Stimulated activated CD4-positive, alpha-beta T cell treated with anti-CD3 and anti-CD28 coated beads, Interleukin-15, amount 100 ng/mL, for 48 hours (primary cell): ENCODE measurements around the gene RNASEH1.

ENCODE experiments used
- DNase-seq, 2 donors: peaks; one replicate each; pipeline ENCODE4 v3.0.0-alpha.2; 2020; ENCODE audit warnings: low read depth in 2 of 2

The RNASEH1 gene

DNA sequence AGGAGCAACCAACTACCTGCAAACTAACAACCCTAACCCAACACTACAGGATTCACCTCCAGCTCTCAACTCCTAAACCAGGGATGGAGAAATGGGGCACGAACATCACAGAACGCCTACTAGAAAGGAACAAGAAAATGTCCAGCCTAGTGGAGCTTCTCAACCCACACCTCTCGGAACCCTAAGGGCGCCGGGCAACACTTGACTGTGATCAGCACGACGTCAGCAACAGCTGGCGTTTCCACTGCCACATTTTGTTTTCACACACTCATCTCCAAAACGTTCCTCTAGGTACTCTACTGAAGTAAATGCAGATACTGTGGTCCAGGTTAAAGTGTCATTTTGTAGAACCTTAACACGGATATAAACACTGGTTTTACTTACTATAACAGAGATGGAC is 4.2 kb downstream of the RNASEH1 start:
- DNase-seq: no peak

DNA sequence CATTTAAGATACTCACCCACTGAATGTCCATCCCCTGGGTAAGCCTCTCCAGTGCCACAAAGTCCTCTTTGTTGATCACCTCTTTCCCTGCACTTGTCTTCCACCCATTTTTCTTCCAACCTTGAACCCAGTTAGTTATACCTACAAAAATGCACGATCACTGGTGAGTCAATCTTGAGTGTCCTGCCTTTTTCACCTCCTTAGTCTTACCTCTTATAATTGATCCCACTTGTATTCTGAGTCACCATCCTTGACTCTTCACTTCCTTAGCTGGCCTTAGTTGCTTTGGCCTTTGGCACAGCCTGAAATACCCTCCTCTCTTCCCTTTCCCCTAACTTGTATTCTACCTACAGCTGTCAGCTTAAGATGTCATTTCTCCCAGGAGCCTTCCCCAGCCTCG is 10.2 kb downstream of the RNASEH1 start:
- no peak for DNase-seq

DNA sequence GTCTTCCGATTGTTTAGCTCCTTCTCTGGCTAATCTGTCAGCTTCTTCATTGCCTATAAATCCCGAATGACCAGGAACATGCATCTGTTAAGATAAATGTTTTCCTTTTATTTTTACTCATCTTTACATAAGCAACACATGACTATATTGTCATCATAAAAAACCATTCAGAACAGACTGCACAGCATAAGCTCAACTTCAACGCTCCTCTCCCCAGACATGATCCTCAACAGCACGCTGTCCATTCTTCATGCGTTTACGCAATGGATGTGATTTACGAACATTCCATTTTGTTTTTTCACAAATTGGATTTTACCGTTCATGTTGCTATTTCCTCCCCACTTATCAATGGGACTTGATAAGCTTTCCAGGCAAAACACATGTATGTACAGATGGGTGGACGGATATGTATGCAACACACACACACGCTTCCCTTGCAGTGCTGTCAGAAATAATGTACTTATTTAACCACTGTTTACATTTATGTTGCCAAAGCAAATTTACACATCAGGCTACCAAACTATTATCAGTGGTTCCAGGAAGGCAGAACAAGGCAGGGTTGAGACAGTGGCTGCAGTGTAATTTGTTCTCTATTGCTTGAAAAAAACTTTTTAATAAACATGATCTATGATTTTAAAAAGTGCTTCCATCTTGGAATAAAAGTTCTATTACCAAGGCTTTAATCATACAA is 12.2 kb downstream of the RNASEH1 start:
- no peak for DNase-seq

DNA sequence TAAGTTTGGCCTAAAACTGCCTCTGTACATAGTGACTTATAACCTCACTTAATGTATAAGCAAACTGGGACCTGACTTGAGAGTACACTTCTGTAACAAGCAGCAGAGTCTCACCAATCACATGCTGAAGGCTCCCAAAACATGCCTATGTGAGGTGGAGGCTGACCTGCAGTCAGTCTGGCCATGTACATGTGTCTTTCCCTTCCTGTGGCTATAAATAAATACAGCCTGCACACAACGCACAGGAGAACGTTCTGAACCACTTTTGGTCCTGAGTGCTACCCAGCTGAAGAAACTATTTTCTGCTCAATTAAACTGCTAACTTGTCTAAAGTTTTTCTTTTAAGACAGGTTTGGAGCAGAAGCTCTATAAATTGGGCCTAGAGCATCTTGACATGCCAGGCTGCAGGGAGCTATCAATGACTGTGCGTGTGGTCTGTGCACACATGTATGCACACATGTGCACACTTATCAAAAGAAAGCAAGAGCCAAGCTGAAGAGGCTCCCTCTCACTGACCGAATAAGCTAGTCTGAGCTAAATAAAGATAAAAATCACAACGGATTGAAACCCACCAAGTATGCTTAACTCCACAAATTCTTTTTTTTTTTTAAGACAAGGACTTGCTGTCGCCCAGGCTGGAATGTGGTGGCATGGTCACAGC is 15.0 kb downstream of the RNASEH1 start:
- DNase-seq: no peak

DNA sequence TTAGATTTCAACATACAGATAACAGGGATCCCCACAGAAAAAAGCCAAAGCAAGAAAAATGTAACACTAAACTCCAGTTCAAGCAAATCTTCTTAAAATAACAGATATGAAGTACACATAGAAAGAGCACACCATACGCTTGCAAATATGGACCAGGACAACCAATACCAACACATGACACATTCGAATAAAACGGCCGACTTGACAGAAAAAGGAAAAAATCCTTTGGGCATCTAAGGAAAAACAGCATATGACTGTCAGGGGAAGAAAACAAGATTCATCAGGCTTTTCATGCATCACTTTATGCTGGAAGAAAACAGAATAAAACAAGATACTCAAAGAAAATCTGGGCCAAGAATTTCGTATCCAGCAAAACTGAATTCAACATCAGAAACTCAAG is 16.0 kb downstream of the RNASEH1 start:
- no peak for DNase-seq

DNA sequence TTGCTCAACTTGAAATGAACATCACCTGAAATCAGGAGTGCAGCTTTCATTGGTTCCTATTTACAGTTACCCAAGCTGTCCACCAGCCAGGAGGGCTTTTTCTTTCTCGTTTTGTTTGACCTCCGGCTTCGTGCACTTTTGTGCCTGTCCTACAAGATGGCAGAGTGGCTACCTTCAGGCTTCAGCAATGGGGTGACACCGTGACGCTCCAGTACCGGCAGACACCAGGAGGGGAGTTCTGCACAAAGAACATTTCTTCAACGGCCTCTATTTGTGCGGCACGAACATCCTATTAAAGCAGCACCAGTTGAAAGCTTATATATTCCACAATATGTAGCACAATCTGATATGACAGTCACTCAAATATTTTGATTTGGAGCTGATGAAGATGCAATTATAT is 18.3 kb downstream of the RNASEH1 start:
- DNase-seq: no peak

DNA sequence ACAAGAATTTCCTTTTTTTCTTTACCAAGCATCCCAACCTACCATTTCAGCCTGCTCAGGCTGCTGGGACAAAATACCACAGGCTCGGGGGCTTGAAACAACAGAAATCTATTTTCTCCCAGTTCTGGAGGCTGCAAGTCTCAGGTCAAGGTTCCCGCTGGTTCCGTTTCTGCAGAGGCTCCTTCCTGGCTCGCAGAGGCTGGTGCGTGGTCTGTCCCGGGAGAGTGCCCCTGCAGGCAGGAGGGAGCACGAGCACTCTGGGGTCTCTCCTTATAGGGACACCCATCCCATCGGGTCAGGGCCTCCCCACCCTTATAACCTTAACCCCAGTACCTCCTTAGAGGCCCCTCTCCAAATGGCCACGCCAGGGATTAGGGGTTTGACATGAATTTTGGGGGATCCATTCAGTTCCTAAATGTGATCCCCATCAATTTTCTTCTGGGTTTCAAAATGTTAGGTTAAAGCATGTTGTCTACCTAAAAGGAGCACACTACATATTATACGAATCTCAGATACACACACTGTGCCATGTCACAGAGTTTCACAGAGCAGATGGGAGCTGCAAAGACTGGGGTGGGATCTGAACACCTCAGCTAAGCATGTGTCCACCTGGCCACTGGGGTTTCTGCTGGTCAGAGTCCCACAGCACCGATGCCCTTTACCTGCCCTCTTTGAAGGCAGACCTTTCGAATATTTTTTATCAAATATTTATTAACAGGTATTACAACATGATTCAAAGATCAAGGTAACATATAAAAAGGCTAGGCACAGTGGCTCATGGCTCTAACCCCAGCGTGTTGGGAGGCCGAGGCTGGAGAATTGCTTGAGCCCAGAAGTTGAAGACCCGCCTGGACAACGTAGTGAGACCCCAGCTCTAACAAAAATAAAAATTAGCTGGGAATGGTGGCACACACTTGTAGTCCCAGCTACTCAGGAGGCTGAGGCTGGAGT is 21.2 kb downstream of the RNASEH1 start:
- DNase-seq: no peak

DNA sequence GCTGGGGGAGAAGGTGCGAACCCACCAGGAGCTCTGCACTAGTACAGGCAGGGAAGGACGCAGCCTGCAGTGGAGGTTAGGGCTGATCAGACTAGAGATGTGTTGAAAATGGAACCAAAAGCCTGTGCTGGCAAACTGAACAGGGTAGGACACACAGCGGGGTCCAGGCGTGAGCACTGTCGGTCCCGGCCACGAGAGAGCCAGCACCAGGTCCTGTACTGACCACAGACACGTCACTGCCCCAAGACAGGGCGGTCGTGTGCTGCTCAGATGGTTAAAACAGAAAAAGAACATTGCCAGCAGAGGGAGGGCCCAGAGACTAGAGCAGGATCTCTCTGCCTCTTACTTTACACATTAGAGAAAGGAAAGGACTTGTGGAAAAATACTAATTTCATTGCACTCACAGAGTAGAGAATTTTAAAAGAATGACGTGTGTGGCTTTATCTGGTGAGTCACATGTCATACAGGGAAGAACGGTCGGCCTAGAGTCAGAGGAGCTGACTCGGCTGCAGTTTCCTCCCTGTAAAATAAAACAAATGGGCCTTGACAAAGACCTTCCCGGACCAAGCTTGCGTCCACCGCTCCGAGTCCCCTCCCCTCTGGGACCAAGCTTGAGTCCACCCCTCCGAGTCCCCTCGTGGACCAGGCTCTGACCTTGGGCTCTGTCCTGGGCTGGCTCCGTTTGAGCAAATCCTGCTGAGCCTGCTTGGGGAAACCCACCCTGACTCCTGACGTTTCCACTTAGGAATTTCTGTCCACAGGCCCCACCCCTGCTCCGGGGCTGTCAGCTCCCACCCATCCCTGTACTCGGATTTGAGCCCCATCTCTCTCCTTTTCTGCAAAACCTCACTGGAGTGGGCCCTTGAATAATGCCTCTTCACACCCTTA is 22.1 kb downstream of the RNASEH1 start:
- DNase-seq: no peak

DNA sequence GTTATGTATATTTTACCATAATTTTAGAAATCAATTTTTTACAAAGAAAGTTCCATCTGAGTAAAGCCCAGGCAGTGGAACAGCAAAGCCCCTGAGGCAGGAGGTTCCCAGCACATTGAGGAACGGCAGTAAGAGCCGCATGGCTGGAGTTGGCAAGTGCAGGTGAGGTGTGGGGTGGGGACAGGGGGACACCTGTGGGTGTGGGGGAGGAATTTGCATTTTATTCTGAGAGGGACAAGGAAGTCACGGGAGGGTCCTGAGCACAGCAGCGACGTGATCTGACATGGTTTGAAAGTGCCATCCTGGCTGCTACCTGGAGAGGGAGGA is 22.7 kb downstream of the RNASEH1 start:
- DNase-seq: no peak

DNA sequence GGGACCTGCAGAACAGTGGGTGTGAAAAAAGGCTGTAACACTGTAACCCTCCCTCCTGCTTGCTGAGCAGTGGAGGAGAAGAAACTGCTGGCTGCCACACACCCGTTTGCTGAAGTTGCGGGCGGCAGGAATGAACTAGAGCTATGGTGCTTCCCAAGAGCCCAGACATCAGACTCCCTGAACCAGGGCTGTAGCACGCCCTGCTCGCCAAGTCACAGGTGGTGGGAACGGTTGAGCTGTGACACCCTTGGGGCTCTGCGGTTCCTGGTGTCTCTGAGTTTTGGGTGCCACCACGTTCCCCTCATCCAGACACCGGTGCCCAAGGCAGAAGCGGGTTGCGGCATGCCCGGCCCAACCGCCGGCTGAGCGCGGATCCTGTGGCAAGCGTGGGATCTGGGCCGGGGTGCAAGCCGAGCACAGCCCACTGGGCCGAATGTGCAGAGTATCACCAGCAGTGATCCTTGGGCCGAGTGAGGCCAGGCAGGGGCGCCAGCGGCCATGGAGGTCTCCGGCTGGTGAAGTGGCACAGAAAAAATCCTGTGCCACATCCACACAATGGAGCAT is 23.8 kb downstream of the RNASEH1 start:
- DNase-seq: no peak

DNA sequence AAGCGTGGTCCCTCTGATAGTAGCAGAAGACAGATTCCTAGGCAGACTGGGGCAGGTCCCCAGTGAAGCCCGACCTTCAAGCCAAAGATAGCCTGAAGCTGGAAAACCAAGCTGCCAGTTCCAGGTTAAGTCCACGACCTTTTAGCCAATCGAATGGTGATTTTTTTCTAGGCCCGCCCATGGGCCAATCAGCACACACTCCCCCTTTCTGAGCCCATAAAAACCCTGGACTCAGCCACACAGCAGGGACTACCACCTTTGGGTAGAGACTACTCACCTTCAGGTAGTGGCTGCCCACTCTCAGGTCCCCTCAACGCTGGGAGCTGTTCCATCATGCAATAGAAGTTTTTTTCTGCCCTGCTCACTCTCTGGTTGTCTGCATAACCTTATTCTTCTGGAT is 24.3 kb downstream of the RNASEH1 start:
- no peak for DNase-seq

DNA sequence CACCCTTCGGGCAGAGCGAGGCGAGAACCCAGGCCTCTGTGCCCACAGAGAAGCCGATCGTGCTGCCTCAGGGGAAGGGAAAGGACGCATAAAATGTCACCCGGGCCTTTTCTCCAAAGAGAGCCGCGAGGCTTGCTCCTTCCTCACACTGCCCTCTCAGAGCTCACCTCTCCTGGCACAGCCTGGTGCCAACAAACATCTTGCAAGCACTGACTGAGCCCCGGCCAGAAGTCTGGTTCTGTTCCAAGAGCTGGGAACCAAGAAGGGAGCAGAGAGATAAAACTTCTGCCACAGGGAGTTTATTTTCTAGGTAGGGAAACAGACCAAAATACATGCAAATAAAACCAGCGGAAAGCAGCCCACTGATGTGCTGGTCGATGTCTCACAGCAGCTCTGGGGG is 25.2 kb downstream of the RNASEH1 start:
- DNase-seq: no peak

DNA sequence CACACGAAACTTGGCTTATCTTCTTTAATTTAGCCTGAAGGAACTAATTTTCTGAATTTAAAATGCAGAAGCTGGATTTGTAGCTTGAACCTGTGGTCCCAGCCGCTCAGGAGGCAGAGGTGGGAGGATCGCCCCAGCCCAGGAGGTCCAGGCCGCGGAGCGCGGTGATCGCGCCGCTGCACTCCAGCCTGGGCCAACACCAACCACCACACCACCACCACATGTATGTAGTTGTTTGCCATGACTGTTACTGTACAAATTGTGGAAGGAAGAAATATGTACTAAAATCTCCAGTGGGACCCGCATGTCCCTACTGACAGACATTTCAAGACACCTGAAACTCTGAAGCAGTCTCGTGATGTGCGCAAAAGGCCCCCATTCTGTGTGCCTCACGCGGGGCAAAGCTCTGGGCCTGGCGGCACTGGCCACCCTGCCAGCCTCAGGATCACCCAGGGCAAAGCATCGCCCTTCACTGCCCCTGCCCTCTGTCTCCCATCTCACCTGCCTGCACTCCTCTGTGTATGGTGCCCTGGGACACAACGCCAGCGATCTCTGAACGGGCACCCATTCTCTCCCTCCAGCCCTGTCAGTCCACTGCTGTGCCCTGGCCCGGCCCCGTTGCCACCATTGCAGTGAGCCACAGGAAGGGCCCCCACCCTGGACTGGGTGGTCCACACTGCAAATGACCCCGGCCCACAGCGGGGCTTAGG is 28.7 kb downstream of the RNASEH1 start:
- DNase-seq: no peak

DNA sequence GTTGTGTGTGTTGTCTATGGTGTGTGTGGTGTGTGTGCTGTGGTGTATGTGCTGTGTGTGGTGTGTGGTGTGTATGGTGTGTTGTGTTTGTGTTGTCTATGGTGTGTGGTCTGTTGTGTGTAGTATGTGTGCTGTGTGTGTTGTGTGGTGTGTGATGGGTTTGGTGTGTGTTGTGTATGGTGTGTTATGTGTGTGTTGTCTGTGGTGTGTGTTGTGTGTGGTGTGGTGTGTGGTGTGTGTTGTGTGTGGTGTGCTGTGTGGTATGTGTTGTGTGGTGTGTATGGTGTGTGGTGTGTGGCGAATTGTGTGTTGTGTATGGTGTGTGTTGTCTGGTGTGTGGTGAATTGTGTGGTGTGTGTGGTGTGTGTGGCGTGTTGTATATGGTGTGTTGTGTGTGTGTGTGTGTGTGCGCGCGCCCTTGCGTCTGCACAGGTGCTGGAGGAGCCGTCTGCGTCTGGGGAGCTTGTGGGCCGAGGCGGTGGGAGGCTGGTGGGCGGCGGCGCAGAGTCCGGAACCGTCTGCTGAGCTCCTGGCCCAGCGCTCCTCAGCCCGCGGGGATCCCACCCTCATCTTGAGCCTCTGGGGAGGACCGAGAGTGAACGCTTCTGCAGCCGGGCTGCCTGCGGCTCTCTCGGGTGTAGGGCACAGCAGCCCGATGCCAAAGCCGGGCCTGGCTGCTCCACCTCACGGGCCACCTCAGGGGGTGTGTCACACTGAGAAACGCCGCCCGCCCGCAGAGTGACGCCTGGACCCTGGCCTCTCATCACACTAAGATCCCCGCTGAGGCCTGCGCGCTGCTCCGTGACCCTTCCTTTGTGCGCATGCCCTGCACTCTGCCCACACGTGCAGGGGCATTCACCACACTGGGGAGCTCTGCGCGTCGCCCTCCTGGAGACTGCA is 30.0 kb downstream of the RNASEH1 start:
- DNase-seq: no peak

DNA sequence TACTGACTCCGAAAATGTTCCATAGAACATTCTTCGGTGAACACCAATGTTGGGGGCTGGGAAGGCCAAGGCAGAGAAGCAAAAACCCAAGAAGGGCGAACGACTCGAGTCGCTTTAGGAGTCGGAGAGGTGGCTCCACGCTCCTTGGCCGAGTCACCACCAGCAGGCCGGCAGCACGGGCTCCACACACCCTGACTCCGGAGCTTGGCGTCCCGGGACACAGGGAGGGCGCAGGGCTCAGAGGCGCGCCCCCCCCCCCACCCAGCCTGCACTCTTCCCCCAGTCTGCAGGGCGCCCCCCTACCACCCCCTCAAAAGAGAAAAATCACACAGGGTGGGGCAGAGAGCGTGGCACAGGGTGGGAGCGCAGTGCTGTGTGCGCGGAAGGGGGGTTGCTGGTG is 31.3 kb downstream of the RNASEH1 start:
- DNase-seq: no peak

DNA sequence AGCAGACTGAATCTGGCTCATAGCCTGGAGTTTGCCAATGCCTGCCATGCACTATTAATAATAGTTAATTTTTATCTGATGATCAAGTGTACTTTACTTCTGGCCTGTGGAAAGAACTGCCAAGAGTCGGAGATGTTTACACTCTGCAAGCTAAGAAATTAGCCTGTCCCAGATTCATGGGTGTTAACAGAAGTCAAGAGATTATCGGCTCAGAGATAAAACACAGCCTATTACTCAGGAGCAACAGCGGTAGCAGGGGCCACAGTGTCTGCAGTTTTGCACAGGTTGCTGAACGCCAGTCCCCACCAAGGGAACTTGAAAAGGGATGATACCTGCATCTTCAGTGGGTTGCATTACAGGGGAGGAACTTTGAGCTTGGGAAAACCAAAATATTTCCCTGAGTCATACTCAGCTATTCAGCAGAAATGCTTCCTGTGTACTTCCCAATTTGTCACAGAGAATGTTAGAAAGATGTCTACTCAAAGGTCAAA is 34.5 kb downstream of the RNASEH1 start:
- DNase-seq: no peak

DNA sequence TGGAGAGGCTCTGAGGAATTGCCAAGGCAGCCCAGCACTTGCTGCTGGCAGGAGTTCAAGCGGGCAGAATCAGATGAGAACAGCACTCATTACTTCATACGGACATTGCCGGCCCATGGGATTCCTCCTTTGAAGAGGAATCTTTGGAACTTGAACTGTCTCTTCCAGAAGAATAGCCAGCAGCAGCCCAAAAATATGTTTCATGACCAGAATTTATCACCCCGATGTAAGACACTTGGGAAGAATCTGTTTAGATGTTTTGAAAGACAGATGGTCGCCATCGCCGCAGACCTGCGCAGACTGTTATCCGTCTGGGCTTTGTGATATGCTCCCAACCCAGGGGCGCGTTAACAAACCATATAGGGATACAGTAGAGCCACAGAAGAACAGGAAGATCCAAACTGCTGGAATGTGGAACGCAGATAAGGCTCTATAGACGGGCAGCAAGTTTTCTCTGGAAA is 35.1 kb downstream of the RNASEH1 start:
- DNase-seq: no peak

DNA sequence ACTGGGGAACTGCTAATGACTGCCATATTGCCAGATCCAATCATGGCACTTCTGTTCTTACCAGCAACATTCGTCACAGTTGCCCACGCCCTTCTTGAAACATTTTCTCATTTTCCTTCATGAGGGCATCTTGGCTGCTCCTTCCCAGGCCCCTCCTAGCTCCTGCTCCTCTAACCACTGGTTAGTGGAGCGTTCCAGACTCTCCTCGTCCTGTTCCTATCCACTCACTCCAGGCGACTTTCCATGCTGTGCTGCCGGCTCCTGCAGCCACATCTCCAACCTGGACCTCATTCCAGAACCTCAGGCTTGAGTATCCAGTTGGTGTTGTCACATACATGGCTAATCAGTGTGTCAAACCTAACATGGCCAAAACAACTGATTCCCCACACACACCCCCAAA is 37.5 kb downstream of the RNASEH1 start:
- no peak for DNase-seq
